Fibroblast of lung (primary cell): Measurements from ENCODE around the gene S100A11. TPM values are rescaled to one million over a fixed set of nuclear protein-coding genes. Genes with fewer than 3 reads are reported as not detected.
A peak's percentile ranks its signal among the peaks of the same experiment; 100 is the strongest.

Source experiments
- DNase-seq, 2 donors: peaks; one replicate each; pipeline versions ENCODE4 v3.0.0 to v3.0.0-alpha.2; 2010; ENCODE audit warnings: low read depth in 2 of 2
- H2AFZ ChIP-seq: 2 replicates; pipeline ENCODE4 v1.5.1; 2012; ENCODE audit warnings: low read length, control low read depth, inconsistent platforms
- H3K27ac ChIP-seq: 2 replicates; pipeline ENCODE4 v1.5.1; 2011; ENCODE audit warnings: low read length, control low read depth; ENCODE audit not compliant: insufficient read depth
- H3K27me3 ChIP-seq: 2 replicates; pipeline ENCODE4 v1.5.1; 2011; ENCODE audit warnings: mild to moderate bottlenecking, low read length; ENCODE audit not compliant: control insufficient read depth, insufficient read depth
- H3K36me3 ChIP-seq: 2 replicates; pipeline ENCODE4 v1.5.1; 2011; ENCODE audit warnings: low read length; ENCODE audit not compliant: control insufficient read depth, insufficient read depth
- H3K4me1 ChIP-seq: 2 replicates; pipeline ENCODE4 v1.5.1; 2011; ENCODE audit warnings: low read length; ENCODE audit not compliant: control insufficient read depth, insufficient read depth; ENCODE audit errors: extremely low read depth
- H3K4me2 ChIP-seq: 2 replicates; pipeline ENCODE4 v1.5.1; 2011; ENCODE audit warnings: low read length, control low read depth; ENCODE audit not compliant: insufficient read depth; ENCODE audit errors: extremely low read depth
- H3K4me3 ChIP-seq, 4 experiments: fragments of 200-600 bp in 1 of 4; sonication (generic) in 1 of 4; replicated peaks in 1 of 4; 2 replicates each; pipeline ENCODE4 v1.5.1; 2011 to 2016; ENCODE audit warnings: low read length in 4 of 4, low read depth in 3 of 4, mild to moderate bottlenecking in 3 of 4, control low read depth in 2 of 4, inconsistent platforms in 1 of 4, mixed read lengths in 1 of 4; ENCODE audit not compliant: insufficient read depth in 1 of 4; ENCODE audit errors: control extremely low read depth in 1 of 4
- H3K79me2 ChIP-seq: 2 replicates; pipeline ENCODE4 v1.5.1; 2012; ENCODE audit warnings: mild to moderate bottlenecking, low read length, inconsistent platforms; ENCODE audit not compliant: control insufficient read depth, insufficient read depth
- H3K9ac ChIP-seq: 2 replicates; pipeline ENCODE4 v1.5.1; 2011; ENCODE audit warnings: mild to moderate bottlenecking, low read length, control low read depth; ENCODE audit not compliant: insufficient read depth
- H3K9me3 ChIP-seq: 2 replicates; pipeline ENCODE4 v1.5.1; 2012; ENCODE audit warnings: low read depth, low read length; ENCODE audit not compliant: control insufficient read depth, insufficient read depth
- H4K20me1 ChIP-seq: 2 replicates; pipeline ENCODE4 v1.5.1; 2011; ENCODE audit warnings: low read length; ENCODE audit not compliant: control insufficient read depth, insufficient read depth; ENCODE audit errors: extremely low read depth
- CTCF ChIP-seq, 2 donors: IDR thresholded peaks in 1 of 2; conservative IDR thresholded peaks in 1 of 2; 1 replicate in 1 of 2; 2 replicates in 1 of 2; pipeline ENCODE4 v1.5.1; 2011 to 2012; ENCODE audit warnings: low read length in 2 of 2, control low read depth in 1 of 2, inconsistent platforms in 1 of 2, low read depth in 1 of 2, mild to moderate bottlenecking in 1 of 2
- EZH2 ChIP-seq: IDR thresholded peaks from 2 replicates; pipeline ENCODE4 v1.5.1; 2012; ENCODE audit warnings: low read length, control low read depth, mild to moderate bottlenecking; ENCODE audit errors: missing control alignments
- polyA plus RNA-seq, 2 donors: library from polyadenylated mRNA; depleted of rRNA in 1 of 2; stranded (reverse) in 1 of 2; unstranded in 1 of 2; fragments of >200 nt; gene quantifications; 2 replicates each; pipeline ENCODE4 v1.2.1, GENCODE V29; 2011 to 2012; ENCODE audit warnings: missing spikeins in 1 of 2
- total RNA-seq: library from RNA; depleted of rRNA; stranded (reverse); fragments of >200 nt; gene quantifications from 2 replicates; pipeline ENCODE4 v1.2.1, GENCODE V29; 2014

S100A11 gene
- total and polyA plus RNA-seq, 2 donors (not counting 1 experiment from before 2014, with no cell fraction given) = 55.8 to 1,144 TPM

- Histone ChIP-seq H3K4me2 (no peak overlapping the region), H3K9me3 (no peaks in the 10 kb centered on the region), H4K20me1 (peaks cover 2% of the 10 kb centered on the region), H3K4me1 (peaks cover 1% of the 10 kb centered on the region), H3K27ac (no peak overlapping the region), H3K27me3 (peaks cover 16% of the 10 kb centered on the region), H3K79me2 (peaks cover 27% of the 10 kb centered on the region), H3K36me3 (no peaks in the 10 kb centered on the region), H3K9ac (no peak overlapping the region), H3K4me3 (no peak overlapping the region), H2AFZ (no peak overlapping the region)
- no peak for DNase-seq
- no peak for TF ChIP-seq CTCF (conservative IDR thresholded peaks at IDR 0.05 in 1 of 2, IDR thresholded peaks at IDR 0.05 in 1 of 2; ENCODE audit: low read depth in 1 of 2, low read length in 2 of 2)
- TF ChIP-seq EZH2 = no peak
Measured at GRCh38 chr1:152038871-152039270, 2.1 kb upstream of the S100A11 start.

GRCh38 chr1:152035539-152036266 is 1.1 kb downstream of the S100A11 start:
- H3K27ac ChIP-seq = peak overlapping the region; percentile 90
- H4K20me1 ChIP-seq = peaks cover 2% of the 10 kb centered on the region
- H3K9me3 ChIP-seq = no peaks in the 10 kb centered on the region
- TF ChIP-seq CTCF (conservative IDR thresholded peaks at IDR 0.05 in 1 of 2, IDR thresholded peaks at IDR 0.05 in 1 of 2; ENCODE audit: low read depth in 1 of 2, low read length in 2 of 2) (no peak), EZH2 (no peak)
- H3K4me2 ChIP-seq = peak overlapping the region; percentile 96
- peaks cover 5% of the 10 kb centered on the region for H3K4me1 ChIP-seq
- peaks cover 9% of the 10 kb centered on the region for H3K36me3 ChIP-seq
- peak overlapping the region; percentile 88 for H3K9ac ChIP-seq
- peaks cover 36% of the 10 kb centered on the region for H3K79me2 ChIP-seq
- peak overlapping the region; percentile 68 to 95 (median 88) for H3K4me3 ChIP-seq
- peak; percentile 20 to 40 for DNase-seq
- H2AFZ ChIP-seq = no peak overlapping the region
- H3K27me3 ChIP-seq = peaks cover 7% of the 10 kb centered on the region

DNA sequence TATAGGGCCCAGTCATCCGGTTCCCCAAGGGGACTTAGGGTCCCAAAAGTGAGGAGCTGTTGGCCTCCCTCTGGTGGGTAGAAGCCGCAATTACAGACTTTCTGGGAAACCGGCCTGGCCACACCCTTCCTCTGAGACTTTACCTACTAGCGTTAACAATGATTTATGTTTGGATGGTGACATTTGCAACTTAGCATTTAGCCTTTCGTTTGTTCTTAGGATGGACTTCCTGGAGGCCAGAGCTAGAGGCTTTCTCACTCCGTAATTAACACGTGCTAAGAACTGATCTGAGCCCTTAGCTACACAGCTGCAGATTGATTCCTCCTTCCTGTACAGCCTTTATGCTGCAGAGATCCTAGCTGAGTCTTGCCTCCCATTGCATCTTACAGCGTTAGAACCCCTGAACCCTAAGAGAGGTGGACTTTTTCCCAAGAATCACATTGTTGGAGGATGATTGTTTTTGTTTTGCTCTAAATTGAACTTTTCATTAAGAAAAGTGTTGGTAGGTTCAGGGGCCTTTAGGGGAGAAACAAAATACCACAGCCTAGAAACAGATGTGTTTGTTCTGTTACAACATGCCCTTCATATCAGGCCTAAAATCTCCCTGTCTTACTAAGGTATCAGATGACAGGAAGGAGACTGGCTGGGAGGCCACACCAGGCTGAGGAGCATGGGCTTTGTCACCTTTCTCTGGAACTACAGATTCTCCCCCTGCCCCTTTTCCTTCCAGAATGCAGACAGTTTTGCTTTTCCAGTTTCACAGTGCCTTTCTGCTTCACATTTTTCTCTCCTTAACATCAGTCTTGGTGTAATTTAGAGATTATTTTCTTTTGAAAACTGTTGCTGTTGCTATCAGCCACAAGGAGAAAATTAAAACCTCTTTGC is 1.9 kb downstream of the S100A11 start:
- Histone ChIP-seq H3K4me2 (peak overlapping the region; percentile 96), H3K4me3 (peak overlapping the region; percentile 68 to 95 (median 88)), H4K20me1 (peaks cover 2% of the 10 kb centered on the region), H3K4me1 (peaks cover 5% of the 10 kb centered on the region), H3K79me2 (peaks cover 36% of the 10 kb centered on the region), H3K27ac (peak overlapping the region; percentile 90), H2AFZ (no peak overlapping the region), H3K9me3 (no peaks in the 10 kb centered on the region), H3K9ac (peak overlapping the region; percentile 54), H3K27me3 (peaks cover 3% of the 10 kb centered on the region), H3K36me3 (peaks cover 9% of the 10 kb centered on the region)
- DNase-seq = peak; percentile 62
- TF ChIP-seq EZH2 (no peak), CTCF (conservative IDR thresholded peaks at IDR 0.05 in 1 of 2, IDR thresholded peaks at IDR 0.05 in 1 of 2; ENCODE audit: low read depth in 1 of 2, low read length in 2 of 2) (peak; percentile 64 to 82)
